Activated B cell treated with CpG ODN at 0.5 μM for 24 hours (primary cell): ENCODE measurements around the gene MAML3. TPM values are rescaled to one million over a fixed set of nuclear protein-coding genes. Genes with fewer than 3 reads are reported as not detected.

Experiments used
- ATAC-seq: fragments of 200-7000 bp; cut with Tn5 transposase; one replicate; pipeline ENCODE4 v1.10.0; 2021; ENCODE audit warnings: low read depth, mild to moderate bottlenecking, moderate library complexity
- CTCF ChIA-PET: fragments of 350-600 bp; sonication (Branson Sonifier 250); formaldehyde crosslinking; loops from one replicate; lab custom pipeline; 2021; ENCODE audit warnings: antibody characterized with exemption; lab: Charles Lee
- POLR2A ChIA-PET: fragments of 350-600 bp; sonication (Branson Sonifier 250); formaldehyde crosslinking; loops from one replicate; lab custom pipeline; 2021; ENCODE audit warnings: antibody characterized with exemption; lab: Charles Lee
- DNase-seq: peaks from one replicate; pipeline ENCODE4 v3.0.0; 2022
- H3K27ac Mint-ChIP-seq: one replicate; pipeline ENCODE4 v1.8.0; 2020; ENCODE audit warnings: mixed read lengths
- H3K27me3 Mint-ChIP-seq: one replicate; pipeline ENCODE4 v1.8.0; 2021; ENCODE audit warnings: mixed read lengths
- H3K36me3 Mint-ChIP-seq: one replicate; pipeline ENCODE4 v1.8.0; 2021; ENCODE audit warnings: low read depth, mixed read lengths
- H3K4me1 Mint-ChIP-seq: one replicate; pipeline ENCODE4 v1.8.0; 2021; ENCODE audit warnings: mixed read lengths
- H3K4me3 Mint-ChIP-seq: one replicate; pipeline ENCODE4 v1.8.0; 2020; ENCODE audit warnings: mild to moderate bottlenecking, mixed read lengths
- H3K9me3 Mint-ChIP-seq: one replicate; pipeline ENCODE4 v1.8.0; 2020; ENCODE audit warnings: mixed read lengths
- CTCF ChIP-seq: fragments of 200-600 bp; IDR thresholded peaks from one replicate; pipeline ENCODE4 v1.8.0; 2022; ENCODE audit warnings: antibody characterized with exemption, mild to moderate bottlenecking
- intact Hi-C: fragments of 100-400 bp; cut with micrococcal nuclease; formaldehyde crosslinking; loops from one replicate; pipeline ENCODE4 v1.15.1; 2024
- total RNA-seq: library from RNA; stranded (reverse); gene quantifications from 2 replicates; pipeline ENCODE4 v1.2.3, GENCODE V29; 2022

The MAML3 gene
- total RNA-seq, 1 donor from 2014 or later, result 2.6 TPM

GRCh38 chr4:139744232-139744631, 409.8 kb downstream of the MAML3 start:
- Mint-ChIP-seq H3K4me3 (no peak overlapping the region), H3K27ac (no peak overlapping the region), H3K27me3 (no peaks in the 10 kb centered on the region), H3K4me1 (no peaks in the 10 kb centered on the region), H3K9me3 (no peaks in the 10 kb centered on the region), H3K36me3 (no peaks in the 10 kb centered on the region)
- ChIA-PET POLR2A (interaction anchor here (0.6 kb wide), 1 partner anchor 184 kb away, joined by 4 read pairs; no protein-coding TSS in a partner anchor), CTCF (no interaction called here)
- intact Hi-C loops, result no loop called here
- no peak for TF ChIP-seq CTCF
- no peak for DNase-seq
- no peak for ATAC-seq

GRCh38 chr4:139743027-139743426, 411.0 kb downstream of the MAML3 start:
- no peaks in the 10 kb centered on the region for H3K27me3 Mint-ChIP-seq
- CTCF ChIA-PET, result no interaction called here
- no peak for ATAC-seq

GRCh38 chr4:139740531-139741041, 413.4 kb downstream of the MAML3 start:
- no peaks in the 10 kb centered on the region for H3K9me3 Mint-ChIP-seq
- H3K36me3 Mint-ChIP-seq, result no peaks in the 10 kb centered on the region
- H3K4me3 Mint-ChIP-seq, result no peak overlapping the region
- H3K27me3 Mint-ChIP-seq, result peaks cover 2% of the 10 kb centered on the region
- intact Hi-C loops, result no loop called here
- ATAC-seq, result no peak
- peaks cover 4% of the 10 kb centered on the region for H3K4me1 Mint-ChIP-seq
- ChIA-PET POLR2A (interaction anchor here (0.7 kb wide), 1 partner anchor 269 kb away, joined by 3 read pairs; no protein-coding TSS in a partner anchor), CTCF (no interaction called here)
- TF ChIP-seq CTCF, result no peak
- no peak for DNase-seq
- no peak overlapping the region for H3K27ac Mint-ChIP-seq

More at GRCh38 chr4:139743027-139743426, 411.0 kb downstream of the MAML3 start:
- POLR2A ChIA-PET, result no interaction called here
- no peak for DNase-seq
- H3K4me3 Mint-ChIP-seq, result no peak overlapping the region
- no peaks in the 10 kb centered on the region for H3K4me1 Mint-ChIP-seq
- H3K27ac Mint-ChIP-seq, result no peak overlapping the region
- intact Hi-C loops, result no loop called here
- H3K36me3 Mint-ChIP-seq, result no peaks in the 10 kb centered on the region
- no peaks in the 10 kb centered on the region for H3K9me3 Mint-ChIP-seq
- TF ChIP-seq CTCF, result no peak

GRCh38 chr4:139740121-139740520, 413.9 kb downstream of the MAML3 start:
- H3K36me3 Mint-ChIP-seq, result no peaks in the 10 kb centered on the region
- CTCF ChIA-PET, result no interaction called here
- POLR2A ChIA-PET, result interaction anchor here (0.7 kb wide), 1 partner anchor 269 kb away, joined by 3 read pairs; no protein-coding TSS in a partner anchor
- DNase-seq, result no peak
- no peaks in the 10 kb centered on the region for H3K9me3 Mint-ChIP-seq
- no peak for TF ChIP-seq CTCF
- H3K27ac Mint-ChIP-seq, result no peak overlapping the region
- H3K4me3 Mint-ChIP-seq, result no peak overlapping the region
- intact Hi-C loops, result no loop called here
- H3K4me1 Mint-ChIP-seq, result peaks cover 6% of the 10 kb centered on the region
- ATAC-seq, result no peak
- peaks cover 2% of the 10 kb centered on the region for H3K27me3 Mint-ChIP-seq

- POLR2A ChIA-PET, result interaction anchor here (0.6 kb wide), 1 partner anchor 34 kb away, joined by 3 read pairs; no protein-coding TSS in a partner anchor
- H3K9me3 Mint-ChIP-seq, result no peaks in the 10 kb centered on the region
- H3K4me3 Mint-ChIP-seq, result no peak overlapping the region
- DNase-seq, result no peak
- H3K4me1 Mint-ChIP-seq, result peaks cover 15% of the 10 kb centered on the region
- TF ChIP-seq CTCF, result no peak
- H3K36me3 Mint-ChIP-seq, result no peaks in the 10 kb centered on the region
- no peak for ATAC-seq
- H3K27ac Mint-ChIP-seq, result no peak overlapping the region
- CTCF ChIA-PET, result interaction anchor here (1.2 to 1.3 kb wide), 2 partner anchors 515 to 516 kb away, joined by 3 to 4 read pairs; no protein-coding TSS in a partner anchor
- peaks cover 5% of the 10 kb centered on the region for H3K27me3 Mint-ChIP-seq
- intact Hi-C loops, result loop anchor here (5.0 kb wide), 1 partner anchor 873 kb away; no protein-coding TSS in a partner anchor
Measured at GRCh38 chr4:139738846-139739613, 415.0 kb downstream of the MAML3 start.
